Activated B cell treated with CpG ODN at 0.5 μM for 24 hours (primary cell): ENCODE measurements around the gene KLHDC3. TPM values are rescaled to one million over a fixed set of nuclear protein-coding genes. Genes with fewer than 3 reads are reported as not detected.
"Not testable (repeated sequence)": the region's sequence is repeated elsewhere in the genome, so short reads cannot be mapped to it uniquely, and the experiment has no call there.

ENCODE experiments used
- ATAC-seq: fragments of 200-7000 bp; cut with Tn5 transposase; one replicate; pipeline ENCODE4 v1.10.0; 2021; ENCODE audit warnings: low read depth, mild to moderate bottlenecking, moderate library complexity
- CTCF ChIA-PET: fragments of 350-600 bp; sonication (Branson Sonifier 250); formaldehyde crosslinking; loops from one replicate; lab custom pipeline; 2021; ENCODE audit warnings: antibody characterized with exemption; lab: Charles Lee
- POLR2A ChIA-PET: fragments of 350-600 bp; sonication (Branson Sonifier 250); formaldehyde crosslinking; loops from one replicate; lab custom pipeline; 2021; ENCODE audit warnings: antibody characterized with exemption; lab: Charles Lee
- DNase-seq: peaks from one replicate; pipeline ENCODE4 v3.0.0; 2022
- H3K27ac Mint-ChIP-seq: one replicate; pipeline ENCODE4 v1.8.0; 2020; ENCODE audit warnings: mixed read lengths
- H3K27me3 Mint-ChIP-seq: one replicate; pipeline ENCODE4 v1.8.0; 2021; ENCODE audit warnings: mixed read lengths
- H3K36me3 Mint-ChIP-seq: one replicate; pipeline ENCODE4 v1.8.0; 2021; ENCODE audit warnings: low read depth, mixed read lengths
- H3K4me1 Mint-ChIP-seq: one replicate; pipeline ENCODE4 v1.8.0; 2021; ENCODE audit warnings: mixed read lengths
- H3K4me3 Mint-ChIP-seq: one replicate; pipeline ENCODE4 v1.8.0; 2020; ENCODE audit warnings: mild to moderate bottlenecking, mixed read lengths
- H3K9me3 Mint-ChIP-seq: one replicate; pipeline ENCODE4 v1.8.0; 2020; ENCODE audit warnings: mixed read lengths
- intact Hi-C: fragments of 100-400 bp; cut with micrococcal nuclease; formaldehyde crosslinking; loops from one replicate; pipeline ENCODE4 v1.15.1; 2024
- total RNA-seq: library from RNA; stranded (reverse); gene quantifications from 2 replicates; pipeline ENCODE4 v1.2.3, GENCODE V29; 2022
- TF ChIP-seq, protein P1 (sequence below): fragments of 200-600 bp; IDR thresholded peaks from one replicate; pipeline ENCODE4 v1.8.0; 2022; ENCODE audit warnings: antibody characterized with exemption, mild to moderate bottlenecking

The KLHDC3 gene
- total RNA-seq, 1 donor from 2014 or later, result 36.7 TPM

DNA sequence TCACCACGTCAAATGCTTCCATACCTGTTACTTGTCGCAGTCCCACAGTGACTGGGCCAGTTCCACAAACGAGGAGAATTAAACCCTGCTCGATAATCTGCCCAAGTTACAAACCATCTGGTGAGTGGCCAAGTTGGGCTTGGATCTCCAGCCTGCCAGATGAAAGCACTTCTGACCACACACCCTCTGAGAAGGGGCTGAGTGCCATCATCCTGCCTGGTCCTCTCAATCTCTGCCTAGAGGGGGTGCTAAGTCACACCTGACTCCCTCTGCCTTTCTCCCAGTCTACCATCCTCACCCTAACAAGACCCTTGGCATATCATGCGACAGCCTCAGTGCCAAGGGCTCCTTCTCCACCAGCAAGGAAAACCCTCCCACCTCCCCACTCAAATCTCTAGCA, 23.1 kb downstream of the KLHDC3 start:
- intact Hi-C loops, result no loop called here
- Mint-ChIP-seq H3K4me1 (no peaks in the 10 kb centered on the region), H3K27ac (no peak overlapping the region), H3K27me3 (no peaks in the 10 kb centered on the region), H3K9me3 (no peaks in the 10 kb centered on the region), H3K4me3 (no peak overlapping the region), H3K36me3 (peaks cover 66% of the 10 kb centered on the region)
- DNase-seq, result no peak
- CTCF ChIA-PET, result no interaction called here
- POLR2A ChIA-PET, result no interaction called here
- TF ChIP-seq, protein P1, sequence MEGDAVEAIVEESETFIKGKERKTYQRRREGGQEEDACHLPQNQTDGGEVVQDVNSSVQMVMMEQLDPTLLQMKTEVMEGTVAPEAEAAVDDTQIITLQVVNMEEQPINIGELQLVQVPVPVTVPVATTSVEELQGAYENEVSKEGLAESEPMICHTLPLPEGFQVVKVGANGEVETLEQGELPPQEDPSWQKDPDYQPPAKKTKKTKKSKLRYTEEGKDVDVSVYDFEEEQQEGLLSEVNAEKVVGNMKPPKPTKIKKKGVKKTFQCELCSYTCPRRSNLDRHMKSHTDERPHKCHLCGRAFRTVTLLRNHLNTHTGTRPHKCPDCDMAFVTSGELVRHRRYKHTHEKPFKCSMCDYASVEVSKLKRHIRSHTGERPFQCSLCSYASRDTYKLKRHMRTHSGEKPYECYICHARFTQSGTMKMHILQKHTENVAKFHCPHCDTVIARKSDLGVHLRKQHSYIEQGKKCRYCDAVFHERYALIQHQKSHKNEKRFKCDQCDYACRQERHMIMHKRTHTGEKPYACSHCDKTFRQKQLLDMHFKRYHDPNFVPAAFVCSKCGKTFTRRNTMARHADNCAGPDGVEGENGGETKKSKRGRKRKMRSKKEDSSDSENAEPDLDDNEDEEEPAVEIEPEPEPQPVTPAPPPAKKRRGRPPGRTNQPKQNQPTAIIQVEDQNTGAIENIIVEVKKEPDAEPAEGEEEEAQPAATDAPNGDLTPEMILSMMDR, result no peak
- ATAC-seq, result no peak

DNA sequence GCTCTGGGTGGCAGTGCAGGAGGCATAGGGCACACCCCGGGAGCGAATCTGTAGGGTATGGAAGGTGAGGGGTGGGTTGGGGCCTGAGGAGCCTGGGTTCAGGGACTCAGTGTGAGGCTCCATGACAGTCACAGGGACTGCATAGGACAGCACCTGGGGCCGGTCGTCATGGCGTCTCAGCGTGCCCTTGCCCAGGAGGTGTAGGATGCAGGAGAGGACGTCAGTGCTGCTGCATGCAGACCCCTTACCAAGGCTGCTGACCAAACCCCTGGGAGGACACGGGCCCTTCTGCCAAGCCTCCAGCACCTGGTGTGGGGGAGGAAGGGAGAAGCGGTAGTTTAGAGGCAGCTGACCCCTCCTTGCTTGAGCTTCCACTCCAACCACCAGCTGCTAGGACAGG, 23.7 kb downstream of the KLHDC3 start:
- DNase-seq (no peak), ATAC-seq (no peak)
- Mint-ChIP-seq H3K9me3 (no peaks in the 10 kb centered on the region), H3K36me3 (peaks cover 68% of the 10 kb centered on the region), H3K27me3 (no peaks in the 10 kb centered on the region), H3K27ac (no peak overlapping the region), H3K4me3 (no peak overlapping the region), H3K4me1 (no peaks in the 10 kb centered on the region)
- TF ChIP-seq, protein P1, result no peak
- CTCF ChIA-PET, result no interaction called here
- intact Hi-C loops, result no loop called here
- POLR2A ChIA-PET, result interaction anchor here (0.5 kb wide), 1 partner anchor 59 kb away, joined by 3 read pairs; the partner anchor contains the start of gene PEX6

DNA sequence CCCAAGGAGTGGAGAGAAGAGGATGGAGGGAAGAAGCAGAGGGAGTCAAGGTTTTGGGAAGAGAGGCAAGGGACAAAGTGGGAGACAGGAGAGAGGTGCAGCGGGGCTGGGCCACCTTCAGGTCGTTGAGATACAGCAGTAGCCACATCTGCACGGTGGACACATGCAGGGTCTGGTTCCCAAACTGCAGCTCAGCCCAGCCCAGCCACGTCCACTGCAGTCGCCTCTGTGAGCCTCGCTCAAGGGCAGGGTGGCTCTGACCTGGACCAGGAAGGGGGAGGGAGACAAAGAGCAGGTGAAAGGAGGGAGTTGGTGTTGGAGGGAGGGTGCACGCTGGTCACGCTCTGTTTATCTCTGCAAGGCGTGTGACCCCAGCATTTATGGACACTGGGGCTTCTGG, 24.7 kb downstream of the KLHDC3 start:
- ATAC-seq, result no peak
- H3K27me3 Mint-ChIP-seq, result no peaks in the 10 kb centered on the region
- intact Hi-C loops, result no loop called here
- CTCF ChIA-PET, result no interaction called here
- TF ChIP-seq, protein P1, result no peak
- no peak for DNase-seq
- no peaks in the 10 kb centered on the region for H3K9me3 Mint-ChIP-seq
- no peak overlapping the region for H3K27ac Mint-ChIP-seq
- no peaks in the 10 kb centered on the region for H3K4me1 Mint-ChIP-seq
- H3K36me3 Mint-ChIP-seq, result peaks cover 72% of the 10 kb centered on the region
- POLR2A ChIA-PET, result no interaction called here
- H3K4me3 Mint-ChIP-seq, result no peak overlapping the region

DNA sequence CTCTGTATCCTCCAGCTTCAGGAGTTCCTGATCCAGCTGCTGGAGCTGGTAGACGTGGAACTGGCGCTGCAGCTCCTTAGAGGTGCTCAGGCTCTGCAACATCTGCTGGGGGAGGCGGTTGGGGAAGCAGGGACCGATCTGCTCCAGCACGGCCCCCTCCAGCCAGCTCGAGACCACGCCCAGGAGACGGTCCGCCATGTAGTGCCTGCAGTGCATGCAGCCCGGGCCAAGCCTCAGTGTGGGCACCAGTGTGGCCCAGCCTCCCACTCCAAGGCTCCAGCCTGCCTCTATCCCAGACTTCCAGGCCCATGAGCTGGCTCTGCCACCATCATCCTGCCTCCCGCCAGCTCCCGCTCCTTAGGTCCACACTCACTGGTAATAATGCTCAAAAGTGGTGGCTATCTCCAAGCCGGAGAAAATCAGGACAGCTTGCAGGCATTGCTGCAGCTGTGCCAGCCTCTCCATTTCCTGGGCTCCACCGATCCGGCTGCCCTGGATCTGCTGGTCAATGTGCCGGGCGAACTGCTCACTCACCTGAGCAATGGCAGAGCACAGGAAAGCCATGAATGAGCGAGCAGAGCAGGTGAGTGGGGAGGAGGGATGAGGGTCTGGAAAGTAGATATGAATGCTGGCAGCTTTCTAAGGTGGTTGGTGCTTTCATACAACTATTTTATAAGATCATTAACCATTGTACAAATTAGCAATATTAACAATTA, 26.7 kb downstream of the KLHDC3 start:
- no peak for ATAC-seq
- Mint-ChIP-seq H3K4me1 (no peaks in the 10 kb centered on the region), H3K27ac (no peak overlapping the region), H3K36me3 (peaks cover 71% of the 10 kb centered on the region), H3K27me3 (no peaks in the 10 kb centered on the region), H3K4me3 (no peak overlapping the region), H3K9me3 (no peaks in the 10 kb centered on the region)
- intact Hi-C loops, result no loop called here
- TF ChIP-seq, protein P1, result no peak
- no peak for DNase-seq
- CTCF ChIA-PET, result no interaction called here
- POLR2A ChIA-PET, result no interaction called here

DNA sequence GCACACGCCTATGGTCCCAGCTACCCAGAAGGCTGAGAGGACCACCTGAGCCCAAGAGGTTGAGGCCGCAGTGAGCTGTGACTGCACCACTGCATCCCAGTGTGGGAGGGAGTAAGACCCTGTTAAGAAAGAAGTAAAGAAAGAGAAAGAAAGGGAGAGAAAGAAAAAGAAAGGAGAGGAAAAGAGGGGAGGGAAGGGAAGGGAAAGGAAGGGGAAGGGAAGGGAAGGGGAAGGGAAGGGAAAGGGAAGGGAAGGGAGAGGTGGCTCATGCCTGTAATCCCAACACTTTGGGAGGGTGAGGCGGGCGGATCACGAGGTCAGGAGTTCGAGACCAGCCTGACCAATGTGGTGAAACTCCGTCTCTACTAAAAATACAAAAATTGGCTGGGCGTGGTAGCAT, 27.4 kb downstream of the KLHDC3 start:
- H3K9me3 Mint-ChIP-seq, H3K27ac Mint-ChIP-seq, H3K4me3 Mint-ChIP-seq, ATAC-seq, H3K4me1 Mint-ChIP-seq, H3K27me3 Mint-ChIP-seq, intact Hi-C loops, DNase-seq: not testable (repeated sequence)
- H3K36me3 Mint-ChIP-seq, result peaks cover 74% of the 10 kb centered on the region
- CTCF ChIA-PET, result interaction anchor here (0.7 kb wide), 1 partner anchor 664 kb away, joined by 3 read pairs; no protein-coding TSS in a partner anchor
- POLR2A ChIA-PET, result interaction anchor here (0.8 kb wide), 1 partner anchor 183 kb away, joined by 3 read pairs; no protein-coding TSS in a partner anchor
